Dedifferentiated amniotic fluid mesenchymal stem cell (primary cell): Measurements from ENCODE around the gene STK39.
"Not testable (repeated sequence)": the region's sequence is repeated elsewhere in the genome, so short reads cannot be mapped to it uniquely, and the experiment has no call there.

Experiments
- DNase-seq: peaks from one replicate; pipeline ENCODE4 v3.0.0-alpha.2; 2016; ENCODE audit errors: extremely low spot score

Gene STK39

GRCh38 chr2:168050377-168050776 lies 197.0 kb downstream of the STK39 start:
- DNase-seq, result no peak

- DNase-seq, result no peak
Observed at GRCh38 chr2:168049609-168050008, 197.8 kb downstream of the STK39 start.

- DNase-seq, result no peak
Observed at GRCh38 chr2:168047091-168047690, 200.2 kb downstream of the STK39 start.

GRCh38 chr2:168044579-168044978 lies 202.8 kb downstream of the STK39 start:
- DNase-seq, result no peak

GRCh38 chr2:168044176-168044575 lies 203.2 kb downstream of the STK39 start:
- no peak for DNase-seq

GRCh38 chr2:168042127-168042824 lies 205.1 kb downstream of the STK39 start:
- DNase-seq, result not testable (repeated sequence)

- DNase-seq, result no peak
Observed at GRCh38 chr2:168039881-168040280, 207.5 kb downstream of the STK39 start.

- no peak for DNase-seq
Observed at GRCh38 chr2:168037778-168038177, 209.6 kb downstream of the STK39 start.

- no peak for DNase-seq
Observed at GRCh38 chr2:168035458-168035857, 211.9 kb downstream of the STK39 start.

GRCh38 chr2:168034616-168035015 lies 212.8 kb downstream of the STK39 start:
- DNase-seq, result no peak

GRCh38 chr2:168033966-168034365 lies 213.4 kb downstream of the STK39 start:
- DNase-seq, result no peak

- DNase-seq, result no peak
Observed at GRCh38 chr2:168032091-168032490, 215.3 kb downstream of the STK39 start.

GRCh38 chr2:168030862-168031624 lies 216.4 kb downstream of the STK39 start:
- DNase-seq, result peak; percentile 89

GRCh38 chr2:168029071-168029470 lies 218.3 kb downstream of the STK39 start:
- no peak for DNase-seq

- DNase-seq, result no peak
Observed at GRCh38 chr2:168028362-168028761, 219.0 kb downstream of the STK39 start.

- no peak for DNase-seq
Observed at GRCh38 chr2:168025487-168026202, 221.8 kb downstream of the STK39 start.

GRCh38 chr2:168024459-168024858 lies 222.9 kb downstream of the STK39 start:
- DNase-seq, result no peak

- DNase-seq, result no peak
Observed at GRCh38 chr2:168021800-168022587, 225.4 kb downstream of the STK39 start.

- DNase-seq, result no peak
Observed at GRCh38 chr2:168015274-168015953, 232.0 kb downstream of the STK39 start.

GRCh38 chr2:168009900-168010299 lies 237.5 kb downstream of the STK39 start:
- DNase-seq, result no peak
